ENCODE measurements around the gene CEACAM19. TPM values are rescaled to one million over a fixed set of nuclear protein-coding genes. Genes with fewer than 3 reads are reported as not detected.
A peak's percentile ranks its signal among the peaks of the same experiment; 100 is the strongest.

The CEACAM19 gene
- total and polyA plus RNA-seq, 11 donors: 1.9 to 12.8 (median 5.1) TPM

DNA sequence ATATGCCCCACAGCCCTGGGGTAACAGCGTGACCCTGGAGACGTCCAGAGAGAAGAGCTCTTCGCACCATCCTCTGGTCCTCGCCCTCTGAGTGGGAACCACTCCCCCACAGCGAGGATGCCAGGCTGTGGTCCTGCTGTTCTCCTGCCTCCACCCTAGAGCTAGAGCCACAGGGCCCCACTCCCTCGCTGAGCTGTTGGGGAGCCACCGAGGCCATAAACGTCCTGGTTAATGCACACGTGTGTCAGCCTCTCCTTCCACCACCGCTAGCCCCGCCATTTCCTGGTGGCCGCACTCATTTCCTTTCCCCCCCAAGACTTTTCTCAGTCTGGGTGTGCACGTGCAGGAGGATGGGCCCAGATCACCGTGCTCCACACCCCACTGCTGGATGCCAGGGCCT is 39.2 kb downstream of the CEACAM19 start:
- Histone ChIP-seq H3K4me3 (no peak overlapping the region), H3K27ac (no peak overlapping the region), H3K4me1 (peaks cover 0 to 4% (median 0%) of the 10 kb centered on the region in 12 donors), H3K9me3 (peaks cover 0 to 10% (median 3%) of the 10 kb centered on the region in 12 donors), H3K27me3 (no peaks in the 10 kb centered on the region), H3K36me3 (no peaks in the 10 kb centered on the region)
- TF ChIP-seq POLR2A (IDR thresholded peaks at IDR 0.05): no peak
- TF ChIP-seq, protein P1, sequence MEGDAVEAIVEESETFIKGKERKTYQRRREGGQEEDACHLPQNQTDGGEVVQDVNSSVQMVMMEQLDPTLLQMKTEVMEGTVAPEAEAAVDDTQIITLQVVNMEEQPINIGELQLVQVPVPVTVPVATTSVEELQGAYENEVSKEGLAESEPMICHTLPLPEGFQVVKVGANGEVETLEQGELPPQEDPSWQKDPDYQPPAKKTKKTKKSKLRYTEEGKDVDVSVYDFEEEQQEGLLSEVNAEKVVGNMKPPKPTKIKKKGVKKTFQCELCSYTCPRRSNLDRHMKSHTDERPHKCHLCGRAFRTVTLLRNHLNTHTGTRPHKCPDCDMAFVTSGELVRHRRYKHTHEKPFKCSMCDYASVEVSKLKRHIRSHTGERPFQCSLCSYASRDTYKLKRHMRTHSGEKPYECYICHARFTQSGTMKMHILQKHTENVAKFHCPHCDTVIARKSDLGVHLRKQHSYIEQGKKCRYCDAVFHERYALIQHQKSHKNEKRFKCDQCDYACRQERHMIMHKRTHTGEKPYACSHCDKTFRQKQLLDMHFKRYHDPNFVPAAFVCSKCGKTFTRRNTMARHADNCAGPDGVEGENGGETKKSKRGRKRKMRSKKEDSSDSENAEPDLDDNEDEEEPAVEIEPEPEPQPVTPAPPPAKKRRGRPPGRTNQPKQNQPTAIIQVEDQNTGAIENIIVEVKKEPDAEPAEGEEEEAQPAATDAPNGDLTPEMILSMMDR (IDR thresholded peaks at IDR 0.05): no peak
- DNase-seq (no peak), ATAC-seq (peak in 2 of 4 donors; percentile 18 to 38)
- 60 to 76% (median 66%) methylated on average over 14 of the region's 14 CpGs for WGBS, 4 donors
- intact Hi-C loops (cut with DNase I): no loop called here

DNA sequence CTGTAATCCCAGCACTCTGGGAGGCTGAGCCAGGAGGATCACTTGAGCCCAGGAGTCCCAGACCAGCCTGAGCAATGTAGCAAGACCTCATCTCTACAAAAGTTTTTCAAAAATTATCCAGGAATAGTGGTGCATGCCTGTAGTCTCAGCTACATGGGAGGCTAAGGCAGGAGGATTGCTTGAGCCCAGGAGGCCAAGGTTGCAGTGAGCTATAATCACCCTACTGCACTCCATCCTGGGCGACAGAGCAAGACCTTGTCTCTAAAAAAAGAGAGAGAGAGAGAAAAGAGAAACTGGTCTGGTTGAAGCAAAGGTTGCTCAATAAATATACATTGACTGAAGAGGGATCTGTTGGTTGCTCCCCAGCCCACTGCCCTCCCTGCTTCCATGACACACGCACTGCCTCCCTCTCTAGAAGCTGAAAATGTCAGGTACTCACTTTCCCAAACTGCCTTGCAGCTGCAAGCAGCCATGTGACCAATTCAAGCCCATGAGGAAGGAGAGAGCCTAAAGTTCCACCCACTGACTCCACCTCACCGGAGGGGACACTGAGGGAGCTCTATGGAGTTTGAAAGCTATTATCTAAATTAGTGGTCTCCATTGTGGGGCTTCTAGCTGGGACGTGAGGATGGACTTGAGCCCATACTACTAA is 41.7 kb downstream of the CEACAM19 start:
- no peak overlapping the region for H3K27ac ChIP-seq
- H3K27me3 ChIP-seq: no peaks in the 10 kb centered on the region
- 53 to 72% (median 68%) methylated on average over 4 of the region's 4 CpGs for WGBS, 4 donors
- no peaks in the 10 kb centered on the region for H3K36me3 ChIP-seq
- H3K4me1 ChIP-seq: peaks cover 0 to 15% (median 4%) of the 10 kb centered on the region in 12 donors
- TF ChIP-seq, protein P1 (IDR thresholded peaks at IDR 0.05): no peak
- TF ChIP-seq POLR2A (IDR thresholded peaks at IDR 0.05): no peak
- ATAC-seq (peak in 2 of 4 donors; percentile 33 to 41), DNase-seq (no peak)
- H3K9me3 ChIP-seq: peaks cover 0 to 10% (median 3%) of the 10 kb centered on the region in 12 donors
- no peak overlapping the region for H3K4me3 ChIP-seq
- intact Hi-C loops (cut with DNase I): no loop called here

DNA sequence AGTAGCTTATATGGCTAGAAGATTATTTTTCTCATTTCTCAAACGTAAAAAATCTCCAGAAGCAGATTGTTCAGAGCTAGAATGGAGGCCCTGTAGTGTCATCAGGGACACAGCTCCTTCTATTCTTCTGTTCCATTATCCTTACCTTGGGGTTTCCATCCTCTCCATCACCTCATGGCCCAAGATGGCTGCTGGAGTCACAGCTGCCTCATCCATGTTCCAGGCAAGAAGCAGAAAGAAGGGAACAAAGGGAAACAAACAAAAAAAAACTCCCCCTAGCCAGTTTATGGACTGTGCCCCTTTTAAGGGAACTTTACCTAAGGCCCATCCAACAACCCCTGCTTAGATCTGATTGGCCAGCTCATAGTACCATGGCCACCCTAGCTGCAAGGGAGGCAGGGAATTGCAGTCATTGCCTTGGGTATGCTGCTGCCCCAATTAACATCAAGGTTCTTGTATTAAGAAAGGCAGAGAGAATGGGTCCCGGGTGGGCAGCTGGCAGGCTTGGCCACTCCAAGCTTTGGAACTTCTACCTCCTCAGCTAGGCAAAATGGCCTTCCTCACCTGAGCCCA is 43.4 kb downstream of the CEACAM19 start:
- Histone ChIP-seq H3K27me3 (no peaks in the 10 kb centered on the region), H3K4me3 (no peak overlapping the region), H3K36me3 (no peaks in the 10 kb centered on the region), H3K9me3 (peaks cover 0 to 10% (median 3%) of the 10 kb centered on the region in 12 donors), H3K4me1 (peaks cover 4 to 29% (median 18%) of the 10 kb centered on the region in 12 donors), H3K27ac (no peak overlapping the region)
- TF ChIP-seq POLR2A (IDR thresholded peaks at IDR 0.05): no peak
- TF ChIP-seq, protein P1 (IDR thresholded peaks at IDR 0.05): no peak
- 48 to 72% (median 49%) methylated on average over 2 of the region's 2 CpGs for WGBS, 4 donors
- DNase-seq: no peak
- intact Hi-C loops (cut with DNase I): no loop called here
- ATAC-seq: no peak

DNA sequence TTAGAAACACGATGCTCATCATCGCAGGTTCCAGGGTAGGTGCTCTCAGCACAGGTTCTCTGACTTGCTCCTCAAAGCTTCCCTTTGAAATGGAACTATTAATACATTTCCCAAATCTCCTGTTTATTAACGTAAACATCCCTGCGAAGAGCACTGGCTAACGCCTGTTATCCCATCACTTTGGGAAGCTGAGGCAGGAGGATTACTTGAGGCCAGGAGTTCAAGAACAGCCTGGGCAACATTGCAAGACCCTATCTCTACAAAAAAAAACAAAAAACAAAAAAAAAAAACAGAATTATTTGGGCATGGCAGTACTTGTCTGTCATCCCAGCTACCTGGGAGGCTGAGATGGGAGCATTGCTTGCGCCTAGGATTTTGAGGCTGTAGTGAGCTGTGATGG is 46.3 kb downstream of the CEACAM19 start:
- 87 to 92% (median 92%) methylated on average over 6 of the region's 6 CpGs for WGBS, 4 donors
- Histone ChIP-seq H3K36me3 (no peaks in the 10 kb centered on the region), H3K4me1 (peaks cover 4 to 46% (median 23%) of the 10 kb centered on the region in 12 donors), H3K27me3 (no peaks in the 10 kb centered on the region), H3K27ac (peak overlapping the region; percentile 39 to 96 (median 81)), H3K4me3 (peak overlapping the region in 4 of 12 donors; percentile 30 to 47 (median 40)), H3K9me3 (peaks cover 0 to 10% (median 3%) of the 10 kb centered on the region in 12 donors)
- ATAC-seq: no peak
- intact Hi-C loops (cut with DNase I): loop anchor here in 1 of 10 donors (1.0 kb wide), 1 partner anchor 22 kb away; no protein-coding TSS in a partner anchor
- TF ChIP-seq POLR2A (IDR thresholded peaks at IDR 0.05): no peak
- TF ChIP-seq, protein P1 (IDR thresholded peaks at IDR 0.05): no peak
- DNase-seq: no peak

All from heart left ventricle (tissue), 16 donors.